OCI-LY7 (cell line): ENCODE data around the gene SPINK5.

Experiments used
- CTCF ChIP-seq: fragments of 200-600 bp; sonication (generic); conservative IDR thresholded peaks from 2 replicates; pipeline ENCODE4 v1.5.1; 2014; ENCODE audit warnings: mild to moderate bottlenecking, antibody characterized with exemption, low read length, moderate library complexity, mixed read lengths
- EZH2phosphoT487 ChIP-seq: fragments of 200-600 bp; sonication (generic); IDR thresholded peaks from 2 replicates; pipeline ENCODE4 v1.6.1; 2018; ENCODE audit warnings: low read depth, borderline replicate concordance, mild to moderate bottlenecking, mixed run types, antibody characterized with exemption, low read length, moderate library complexity, mixed read lengths

- TF ChIP-seq CTCF, result no peak
- TF ChIP-seq EZH2phosphoT487, result no peak
Measured at GRCh38 chr5:148140846-148141245, 77.1 kb downstream of the SPINK5 start.
